HCT116 (cell line): ENCODE data around the gene DLD.

Source experiments
- CTCF ChIP-seq, 3 experiments: fragments of 200-600 bp in 1 of 3; sonication (generic) in 1 of 3; IDR thresholded peaks in 2 of 3; conservative IDR thresholded peaks in 1 of 3; 2 replicates each; pipeline ENCODE4 v1.5.1; 2012 to 2017; ENCODE audit warnings: low read depth in 2 of 3, low read length in 2 of 3, antibody characterized with exemption in 1 of 3, borderline replicate concordance in 1 of 3, control low read depth in 1 of 3, mild to moderate bottlenecking in 1 of 3, mixed read lengths in 1 of 3, mixed run types in 1 of 3, moderate library complexity in 1 of 3; ENCODE audit not compliant: insufficient read depth in 1 of 3
- ELF1 ChIP-seq: IDR thresholded peaks from 2 replicates; pipeline ENCODE4 v1.6.1; 2012; ENCODE audit warnings: low read depth, borderline replicate concordance
- EZH2 ChIP-seq: fragments of 200-600 bp; sonication (generic); IDR thresholded peaks from 2 replicates; pipeline ENCODE4 v1.6.1; 2017; ENCODE audit warnings: antibody characterized with exemption, mixed run types
- EZH2phosphoT487 ChIP-seq: fragments of 200-600 bp; IDR thresholded peaks from 2 replicates; pipeline ENCODE4 v1.6.1; 2018; ENCODE audit warnings: antibody characterized with exemption, borderline replicate concordance
- FOSL1 ChIP-seq: IDR thresholded peaks from 2 replicates; pipeline ENCODE4 v1.6.1; 2012; ENCODE audit warnings: low read depth
- POLR2A ChIP-seq: IDR thresholded peaks from 2 replicates; pipeline ENCODE4 v1.7.0; 2011; ENCODE audit warnings: borderline replicate concordance; ENCODE audit not compliant: insufficient read depth, insufficient read length; ENCODE audit errors: extremely low read depth
- POLR2AphosphoS5 ChIP-seq: IDR thresholded peaks from 2 replicates; pipeline ENCODE4 v1.6.1; 2011; ENCODE audit warnings: mild to moderate bottlenecking, low read depth, low read length, moderate library complexity
- REST ChIP-seq: IDR thresholded peaks from 2 replicates; pipeline ENCODE4 v1.6.1; 2012; ENCODE audit warnings: low read depth

DNA sequence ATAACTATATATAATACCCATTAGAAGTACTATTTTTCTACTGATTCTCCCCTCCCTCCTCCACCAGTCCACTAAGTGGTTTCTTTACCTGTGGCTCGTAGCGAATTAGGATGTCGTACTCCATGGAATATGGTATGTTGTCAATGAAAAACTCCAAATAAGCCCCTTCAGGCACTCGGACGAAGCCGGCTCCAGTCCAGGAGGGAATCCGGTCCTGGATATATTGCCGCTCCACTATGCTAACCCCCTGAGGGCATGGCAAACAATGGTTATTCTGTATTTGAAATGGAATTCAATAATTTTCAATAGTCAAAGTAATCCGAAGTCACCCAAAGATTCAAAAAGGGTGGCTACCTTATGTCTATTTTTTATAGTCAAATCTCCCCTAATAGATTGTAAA is 71.8 kb downstream of the DLD start:
- TF ChIP-seq CTCF (IDR thresholded peaks at IDR 0.05 in 2 of 3, conservative IDR thresholded peaks at IDR 0.05 in 1 of 3; ENCODE audit: borderline replicate concordance in 1 of 3, insufficient read depth in 1 of 3, low read depth in 2 of 3, low read length in 2 of 3) = no peak
- TF ChIP-seq EZH2 = no peak
- no peak for TF ChIP-seq POLR2A
- TF ChIP-seq REST = no peak
- TF ChIP-seq ELF1 = no peak
- TF ChIP-seq FOSL1 = no peak
- TF ChIP-seq POLR2AphosphoS5 = no peak
- no peak for TF ChIP-seq EZH2phosphoT487
